Stimulated activated CD8-positive, alpha-beta memory T cell treated with anti-CD3 and anti-CD28 coated beads, Interleukin-7, amount 100 ng/mL, for 1 hour (primary cell): ENCODE measurements around the gene FAM13A.
"Not testable (repeated sequence)": the region's sequence is repeated elsewhere in the genome, so short reads cannot be mapped to it uniquely, and the experiment has no call there.

Experiments
- DNase-seq, 2 donors: peaks; one replicate each; pipeline ENCODE4 v3.0.0-alpha.2; 2020; ENCODE audit warnings: low read depth in 2 of 2

The FAM13A gene

GRCh38 chr4:88999392-88999930 lies 57.5 kb downstream of the FAM13A start:
- no peak for DNase-seq

GRCh38 chr4:88998891-88999290 lies 58.1 kb downstream of the FAM13A start:
- no peak for DNase-seq

GRCh38 chr4:88998001-88998400 lies 59.0 kb downstream of the FAM13A start:
- no peak for DNase-seq

- DNase-seq, result no peak
Observed at GRCh38 chr4:88995874-88996273, 61.1 kb downstream of the FAM13A start.

GRCh38 chr4:88995257-88995656 lies 61.7 kb downstream of the FAM13A start:
- DNase-seq, result not testable (repeated sequence)

- DNase-seq, result no peak
Observed at GRCh38 chr4:88993246-88993645, 63.7 kb downstream of the FAM13A start.

- DNase-seq, result no peak
Observed at GRCh38 chr4:88991746-88992145, 65.2 kb downstream of the FAM13A start.

GRCh38 chr4:88989990-88990389 lies 67.0 kb downstream of the FAM13A start:
- DNase-seq, result no peak

- DNase-seq, result no peak
Observed at GRCh38 chr4:88985088-88985773, 71.8 kb downstream of the FAM13A start.

GRCh38 chr4:88982757-88983156 lies 74.2 kb downstream of the FAM13A start:
- DNase-seq, result no peak

- no peak for DNase-seq
Observed at GRCh38 chr4:88981993-88982392, 75.0 kb downstream of the FAM13A start.

- DNase-seq, result no peak
Observed at GRCh38 chr4:88981556-88981955, 75.4 kb downstream of the FAM13A start.

GRCh38 chr4:88979276-88979675 lies 77.7 kb downstream of the FAM13A start:
- no peak for DNase-seq

- DNase-seq, result no peak
Observed at GRCh38 chr4:88976775-88977035, 80.3 kb downstream of the FAM13A start.

GRCh38 chr4:88975958-88976774 lies 80.8 kb downstream of the FAM13A start:
- DNase-seq, result no peak

GRCh38 chr4:88971536-88971935 lies 85.4 kb downstream of the FAM13A start:
- DNase-seq, result no peak

GRCh38 chr4:88969746-88970145 lies 87.2 kb downstream of the FAM13A start:
- no peak for DNase-seq

GRCh38 chr4:88969271-88969670 lies 87.7 kb downstream of the FAM13A start:
- DNase-seq, result no peak

- no peak for DNase-seq
Observed at GRCh38 chr4:88967883-88968331, 89.1 kb downstream of the FAM13A start.

GRCh38 chr4:88965053-88965452 lies 91.9 kb downstream of the FAM13A start:
- no peak for DNase-seq

- DNase-seq, result no peak
Observed at GRCh38 chr4:88964450-88964849, 92.5 kb downstream of the FAM13A start.

GRCh38 chr4:88963817-88964216 lies 93.2 kb downstream of the FAM13A start:
- DNase-seq, result no peak

GRCh38 chr4:88962396-88962795 lies 94.6 kb downstream of the FAM13A start:
- DNase-seq, result no peak
